HG03520 (cell line): Measurements from ENCODE around the gene RALY.

Source experiments
- ATAC-seq: cut with Tn5 transposase; IDR thresholded peaks from one replicate; pipeline ENCODE4 v1.9.1; 2021; ENCODE audit warnings: mild to moderate bottlenecking, moderate library complexity; ENCODE audit not compliant: unreplicated experiment

The RALY gene

DNA sequence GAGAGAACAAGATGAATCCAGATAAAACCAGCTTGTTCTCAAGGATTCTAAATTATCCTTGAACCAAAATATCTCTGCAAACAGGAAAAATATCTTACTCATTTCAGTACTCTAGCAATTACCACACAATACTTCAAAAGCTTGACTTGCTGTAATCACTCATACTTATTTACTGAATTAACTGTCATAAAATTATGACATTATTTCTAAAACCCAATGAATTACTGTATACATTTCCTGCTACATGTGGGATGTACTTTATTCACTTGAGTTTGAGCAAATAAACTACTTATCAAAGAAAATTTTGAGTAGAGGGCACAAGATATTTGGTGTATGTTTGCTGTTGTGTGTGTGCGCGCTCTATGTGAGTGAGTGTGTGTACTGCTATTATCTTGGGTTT lies 108.6 kb downstream of the RALY start:
- ATAC-seq = no peak

DNA sequence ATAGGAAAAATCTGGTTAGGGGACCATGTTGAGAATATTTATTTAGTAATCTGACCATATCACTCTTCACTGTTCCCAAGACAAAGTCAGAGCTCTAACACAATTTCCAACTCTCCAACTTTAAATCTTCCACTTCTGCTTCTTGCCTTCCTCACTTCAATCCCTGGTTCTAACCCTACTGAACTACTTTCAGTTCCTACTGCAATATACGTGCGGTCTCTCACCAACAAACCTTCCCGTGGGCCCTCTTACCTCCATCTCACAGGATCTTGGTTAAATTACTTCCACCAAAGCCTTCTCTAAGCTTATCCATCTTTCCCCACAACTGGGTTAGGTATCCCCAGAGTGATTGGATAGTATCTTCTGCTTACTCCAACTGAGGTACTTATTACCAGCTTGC lies 110.3 kb downstream of the RALY start:
- no peak for ATAC-seq

DNA sequence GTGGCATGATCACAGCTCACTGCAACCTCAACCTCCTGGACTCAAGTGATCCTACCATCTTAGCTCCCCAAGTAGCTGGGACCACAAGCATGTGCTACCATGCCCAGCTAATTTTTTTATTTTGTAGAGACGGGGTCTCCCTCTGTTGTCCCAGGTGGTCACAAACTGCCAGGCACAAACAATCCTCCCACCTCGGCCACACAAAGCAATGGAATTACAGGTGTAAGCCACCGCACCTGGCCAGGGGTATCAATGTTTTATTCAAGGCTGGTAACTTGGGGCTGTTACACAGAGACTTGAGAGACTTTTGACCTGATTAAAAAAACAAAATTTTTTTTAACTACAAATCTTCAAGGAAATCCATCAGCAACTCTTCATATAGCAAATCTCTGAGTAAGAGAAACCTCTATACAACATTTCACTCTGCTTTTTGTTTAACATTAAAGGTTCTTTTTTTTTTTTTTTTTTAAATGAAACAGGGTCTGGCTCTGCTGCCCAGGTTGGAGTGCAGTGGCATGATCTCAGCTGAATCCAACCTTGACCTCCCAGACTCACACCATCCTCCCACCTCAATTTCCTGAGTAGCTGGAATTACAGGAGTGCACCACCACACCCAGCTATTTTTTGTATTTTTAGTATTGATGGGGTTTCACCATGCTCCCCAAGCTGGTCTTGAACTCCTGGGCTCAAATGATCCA lies 112.4 kb downstream of the RALY start:
- no peak for ATAC-seq

DNA sequence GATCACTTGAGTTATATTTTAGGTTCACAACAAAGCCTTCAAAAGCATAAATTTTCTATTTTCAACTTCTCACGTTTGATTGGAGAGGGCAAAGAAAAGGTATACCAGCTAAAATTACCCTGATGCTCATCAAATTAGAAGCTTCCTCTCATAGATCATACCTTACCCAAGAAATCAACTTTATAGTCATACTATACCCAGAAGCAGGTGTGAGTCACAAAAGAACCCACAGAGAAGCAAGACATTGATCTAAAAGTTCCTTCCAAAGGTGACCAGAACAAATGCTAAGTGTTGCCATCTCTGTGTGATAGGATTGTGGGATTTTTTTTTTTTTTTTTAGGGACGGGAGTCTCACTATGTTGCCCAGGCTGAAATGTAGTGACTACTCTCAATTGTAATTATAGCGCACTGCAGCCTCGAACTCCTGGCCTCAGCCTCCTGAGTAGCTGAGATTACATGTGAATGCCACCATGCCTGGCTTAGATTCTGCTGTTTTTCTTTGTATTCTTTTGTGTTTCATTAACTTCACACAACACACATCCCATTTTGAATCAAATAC lies 115.0 kb downstream of the RALY start:
- no peak for ATAC-seq

DNA sequence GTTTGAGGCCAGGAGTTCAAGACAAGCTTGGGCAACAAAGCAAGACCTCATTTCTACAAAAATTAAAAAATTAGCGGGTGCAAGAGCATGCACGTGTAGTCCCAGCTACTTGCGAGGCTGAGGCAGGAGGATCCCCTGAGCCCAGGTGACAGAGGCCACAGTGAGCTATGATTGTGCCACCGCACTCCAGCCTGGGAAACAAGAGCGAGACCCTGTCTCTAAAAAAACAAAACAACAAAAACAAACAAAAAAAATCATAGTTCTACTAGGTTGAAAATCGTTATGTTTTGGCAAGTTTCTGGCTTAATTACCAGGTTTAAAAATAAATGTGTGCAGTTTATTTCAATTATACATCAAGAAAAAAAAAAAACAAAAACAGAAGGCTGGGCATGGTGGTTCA lies 115.7 kb downstream of the RALY start:
- no peak for ATAC-seq

DNA sequence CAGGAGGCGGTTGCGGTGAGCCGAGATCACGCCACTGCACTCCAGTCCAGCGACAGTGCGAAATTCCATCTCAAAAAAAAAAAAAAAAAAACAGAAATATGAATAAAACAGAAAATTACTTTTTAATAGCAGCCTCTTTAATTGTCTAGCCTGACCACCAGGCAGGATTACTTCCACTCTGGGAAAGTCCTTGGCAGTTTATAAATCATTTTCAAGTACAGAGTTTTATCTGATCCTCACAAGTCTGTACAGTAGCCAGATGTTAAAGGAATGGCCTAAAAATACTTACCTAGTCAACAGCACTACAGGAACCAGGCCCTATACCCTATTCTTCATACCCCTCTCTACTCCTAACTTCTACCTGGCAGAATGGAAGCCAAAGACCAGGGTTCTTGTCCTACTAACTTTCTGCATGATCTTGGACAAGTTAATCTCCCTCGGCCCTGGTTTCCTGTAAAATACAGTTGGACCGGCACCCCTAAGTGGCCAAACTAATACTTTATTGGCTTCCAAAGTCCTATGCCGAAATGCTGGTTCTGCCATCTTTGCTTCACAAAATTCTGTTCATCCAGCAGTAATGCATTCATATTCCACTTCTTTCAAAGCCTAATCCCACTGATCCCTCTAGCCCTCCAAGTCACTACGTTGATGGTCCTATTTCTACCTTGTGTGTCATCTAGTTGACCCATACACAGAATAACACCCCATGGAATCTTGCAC lies 116.5 kb downstream of the RALY start:
- ATAC-seq = no peak

DNA sequence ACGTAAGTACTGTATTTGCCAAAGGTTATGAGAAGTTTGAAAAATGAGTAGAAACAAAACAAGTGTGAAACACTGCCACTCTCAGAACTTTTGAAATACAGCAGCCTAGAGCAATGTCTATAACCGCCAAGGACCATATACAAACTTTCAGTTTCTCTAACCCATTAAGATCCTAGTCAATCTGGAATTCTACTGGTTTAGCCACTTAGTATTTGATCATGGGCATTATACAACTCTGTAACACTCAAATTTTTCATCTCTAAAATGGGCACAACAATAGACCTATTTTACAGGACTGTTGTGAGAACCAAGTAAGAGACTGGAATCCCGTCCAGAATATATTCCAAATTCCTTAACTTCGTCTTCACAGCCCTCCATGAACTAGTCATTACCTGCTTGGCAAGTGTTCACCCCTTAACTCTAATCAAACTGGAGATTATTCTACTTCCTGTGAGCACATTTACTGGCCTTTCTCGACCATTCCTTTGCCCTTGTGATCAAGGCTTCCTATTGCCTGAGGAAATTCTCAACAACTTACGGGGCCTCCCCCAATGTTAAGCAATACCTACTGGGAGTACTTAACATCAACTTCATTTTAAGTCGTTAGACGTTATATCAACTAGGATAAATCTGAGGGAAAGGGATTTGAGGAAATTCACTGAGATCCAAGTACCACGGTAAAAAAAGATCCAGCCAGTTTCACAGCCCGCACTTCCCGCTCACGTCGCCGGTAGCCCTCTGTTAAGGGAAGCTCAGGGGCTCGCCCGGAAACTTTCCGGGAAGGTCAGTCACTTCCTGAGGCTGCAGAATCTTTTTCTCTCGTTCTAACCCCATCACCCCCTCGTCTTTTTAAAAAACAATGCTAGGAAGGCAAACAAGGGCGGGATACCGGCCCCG lies 117.3 kb downstream of the RALY start:
- no peak for ATAC-seq

DNA sequence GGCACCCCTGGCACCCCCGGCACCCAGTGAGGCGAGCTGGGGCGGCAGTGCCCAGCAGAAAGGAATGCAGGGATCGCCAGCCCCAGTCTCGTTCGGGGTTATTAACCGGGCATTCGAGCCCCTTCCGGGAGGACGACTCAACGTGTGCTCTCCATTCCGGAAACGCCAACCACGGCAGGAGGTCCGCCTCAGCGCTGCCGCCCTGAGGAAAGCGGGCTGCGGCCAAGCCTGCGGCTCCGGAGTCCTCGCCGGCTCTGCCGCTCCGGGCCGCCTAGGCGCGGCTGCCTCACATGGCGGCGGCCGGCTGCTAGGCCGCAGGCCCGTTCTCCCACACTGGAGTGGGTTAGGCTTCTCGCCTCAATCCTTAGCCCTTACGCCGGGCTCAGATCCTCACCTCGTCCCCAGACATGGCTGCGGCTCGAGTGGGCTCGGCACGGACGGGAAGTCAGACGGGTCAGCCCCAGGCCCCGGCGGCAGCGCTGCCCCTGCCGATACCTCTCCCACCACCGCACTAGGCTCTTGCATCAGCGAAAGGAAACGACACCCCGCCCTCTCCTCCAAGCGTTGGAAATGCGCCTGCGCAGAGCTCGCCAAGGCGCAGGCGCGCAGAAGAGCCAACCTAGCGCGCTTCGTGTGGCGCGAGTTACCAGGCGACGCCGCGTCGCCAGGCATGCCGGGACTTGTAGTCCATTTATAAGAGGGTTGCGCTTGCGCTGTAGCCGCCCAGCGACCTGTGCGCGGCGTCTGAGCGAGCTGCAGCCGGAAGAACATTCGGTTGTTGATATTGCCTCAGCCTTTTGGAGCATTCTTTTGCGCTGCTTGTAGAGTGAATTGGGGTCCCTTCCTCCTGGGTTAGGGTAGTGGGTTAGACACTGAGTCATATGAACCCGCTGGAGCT lies 118.2 kb downstream of the RALY start, which contains the start of gene EIF2S2:
EIF2S2 (minus strand) TSS at position 542 of the 898 bp plus-strand sequence; CDS start at position 409, 133 bp downstream.
- ATAC-seq = peak; percentile 91

DNA sequence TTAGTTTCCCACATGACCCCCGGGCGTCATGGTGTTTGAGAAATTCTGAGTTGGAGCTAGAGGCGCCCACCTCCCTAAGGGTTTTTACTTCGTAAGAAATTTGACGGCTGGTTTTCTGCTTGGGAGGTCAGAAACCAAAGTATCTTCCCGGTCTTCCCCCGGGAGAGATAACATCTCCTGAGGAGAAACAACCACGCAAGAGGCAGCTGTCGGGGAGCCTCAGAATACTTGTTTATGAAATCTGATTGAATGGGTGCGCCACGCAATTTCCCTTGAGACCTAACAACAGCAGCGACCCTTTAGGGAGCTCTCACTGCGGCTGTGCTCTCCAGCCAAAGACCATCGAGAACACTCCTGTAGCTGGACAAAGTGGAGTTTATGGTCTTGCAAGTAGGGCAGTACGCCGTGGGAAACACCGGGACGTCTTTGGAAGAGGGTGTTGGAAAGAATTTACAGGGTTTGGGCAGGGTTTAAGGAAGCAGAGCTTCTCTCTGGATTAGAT lies 118.9 kb downstream of the RALY start:
- peak; percentile 8 for ATAC-seq

DNA sequence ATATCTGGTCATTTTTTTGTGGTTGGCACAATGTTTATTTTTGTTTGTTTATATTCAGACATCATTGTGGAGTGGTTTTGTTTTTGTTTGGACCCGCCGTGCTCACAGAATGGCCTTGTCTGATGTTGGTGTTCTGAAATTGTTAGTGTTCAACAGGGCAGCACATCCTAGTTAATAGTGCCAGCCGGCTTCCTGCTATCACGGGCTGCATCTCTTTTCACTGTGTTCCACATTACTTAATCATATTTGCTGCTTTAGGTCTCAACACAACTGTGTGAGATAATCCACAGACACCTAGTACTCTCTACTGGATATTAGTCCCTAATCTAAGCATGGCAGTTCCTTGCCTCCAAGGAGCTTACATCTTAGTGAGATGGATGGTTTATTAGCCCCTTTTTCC lies 121.1 kb downstream of the RALY start:
- no peak for ATAC-seq

DNA sequence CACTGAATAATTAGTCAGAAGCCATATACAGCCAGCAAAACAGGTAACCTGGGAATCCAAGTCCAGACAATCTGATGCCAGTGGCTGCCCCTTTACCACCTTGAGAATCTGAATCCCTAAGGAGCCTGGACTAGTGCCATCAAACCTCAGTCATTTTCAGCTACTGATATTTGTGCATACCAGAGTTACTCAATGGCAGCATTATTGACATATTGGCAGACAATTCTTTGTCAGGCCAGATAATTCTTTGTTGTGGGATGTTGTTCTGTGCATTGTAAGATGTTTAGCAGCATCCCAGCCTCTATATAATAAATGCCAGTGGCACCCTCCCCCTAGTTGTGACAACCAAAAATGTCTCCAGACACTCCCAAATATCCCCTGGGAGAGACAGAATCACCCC lies 121.5 kb downstream of the RALY start:
- no peak for ATAC-seq

DNA sequence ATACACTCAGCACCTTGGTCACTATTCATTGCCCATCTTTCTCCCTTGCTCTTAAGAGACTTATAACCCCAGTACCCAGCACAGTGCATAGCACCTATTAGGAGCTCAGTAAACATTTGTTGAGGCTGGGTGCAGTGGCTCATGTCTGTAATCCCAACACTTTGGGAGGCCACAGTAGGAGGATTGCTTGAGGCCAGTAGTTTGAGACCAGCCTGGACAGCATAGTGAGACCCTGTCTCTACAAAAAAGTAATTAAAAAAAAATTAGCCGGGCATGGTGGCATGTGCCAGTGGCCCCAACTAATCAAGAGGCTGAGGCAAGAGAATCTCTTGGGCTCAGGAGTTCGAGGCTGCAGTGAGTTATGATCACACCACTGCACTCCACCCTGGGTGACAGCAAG lies 126.5 kb downstream of the RALY start:
- no peak for ATAC-seq

DNA sequence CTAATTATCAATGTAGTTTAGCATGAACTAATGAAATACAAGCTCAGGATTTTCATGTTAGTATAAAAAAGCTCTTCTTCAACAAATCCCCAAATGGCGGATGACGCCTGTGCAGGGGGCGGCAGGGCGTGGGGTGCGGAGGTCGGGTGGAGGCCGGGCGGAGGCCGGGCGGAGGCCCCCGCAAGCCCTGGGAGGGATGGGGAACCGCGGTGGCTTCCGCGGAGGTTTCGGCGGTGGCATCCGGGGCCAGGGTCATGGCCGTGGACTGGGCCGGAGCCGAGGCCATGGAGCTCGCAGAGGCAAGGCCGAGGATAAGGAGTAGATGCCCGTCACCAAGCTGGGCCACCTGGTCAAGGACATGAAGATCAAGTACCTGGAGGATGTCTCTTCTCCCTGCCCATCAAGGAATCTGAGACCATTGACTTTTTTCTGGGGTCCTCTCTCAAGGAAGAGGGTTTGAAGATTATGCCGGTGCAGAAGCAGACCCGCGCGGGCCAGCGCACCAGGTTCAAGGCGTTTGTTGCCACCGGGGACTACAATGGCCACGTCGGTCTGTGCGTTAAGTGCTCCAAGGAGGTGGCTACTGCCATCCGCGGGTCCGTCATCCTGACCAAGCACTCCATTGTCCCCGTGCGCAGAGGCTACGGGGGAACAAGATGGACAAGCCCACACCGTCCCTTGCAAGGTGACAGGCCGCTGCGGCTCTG lies 128.7 kb downstream of the RALY start:
- ATAC-seq = no peak

DNA sequence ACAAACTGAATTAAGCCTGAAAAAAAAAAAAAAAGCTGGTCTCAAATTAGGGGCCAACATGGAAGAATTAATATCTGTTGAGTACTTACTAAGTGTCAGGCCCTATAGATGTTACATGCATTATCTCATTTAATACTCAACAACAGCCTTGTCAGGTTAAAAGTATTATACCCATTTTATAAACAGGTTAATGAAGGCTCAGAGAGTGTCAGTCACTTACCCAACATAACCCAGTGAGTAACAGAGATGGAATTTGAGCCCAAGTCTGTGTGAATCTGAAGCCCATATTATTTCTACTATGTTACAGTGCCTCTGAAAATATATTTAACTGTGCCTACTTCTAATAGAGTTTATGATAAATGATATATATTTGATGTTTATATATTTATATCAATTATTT lies 129.6 kb downstream of the RALY start:
- no peak for ATAC-seq

DNA sequence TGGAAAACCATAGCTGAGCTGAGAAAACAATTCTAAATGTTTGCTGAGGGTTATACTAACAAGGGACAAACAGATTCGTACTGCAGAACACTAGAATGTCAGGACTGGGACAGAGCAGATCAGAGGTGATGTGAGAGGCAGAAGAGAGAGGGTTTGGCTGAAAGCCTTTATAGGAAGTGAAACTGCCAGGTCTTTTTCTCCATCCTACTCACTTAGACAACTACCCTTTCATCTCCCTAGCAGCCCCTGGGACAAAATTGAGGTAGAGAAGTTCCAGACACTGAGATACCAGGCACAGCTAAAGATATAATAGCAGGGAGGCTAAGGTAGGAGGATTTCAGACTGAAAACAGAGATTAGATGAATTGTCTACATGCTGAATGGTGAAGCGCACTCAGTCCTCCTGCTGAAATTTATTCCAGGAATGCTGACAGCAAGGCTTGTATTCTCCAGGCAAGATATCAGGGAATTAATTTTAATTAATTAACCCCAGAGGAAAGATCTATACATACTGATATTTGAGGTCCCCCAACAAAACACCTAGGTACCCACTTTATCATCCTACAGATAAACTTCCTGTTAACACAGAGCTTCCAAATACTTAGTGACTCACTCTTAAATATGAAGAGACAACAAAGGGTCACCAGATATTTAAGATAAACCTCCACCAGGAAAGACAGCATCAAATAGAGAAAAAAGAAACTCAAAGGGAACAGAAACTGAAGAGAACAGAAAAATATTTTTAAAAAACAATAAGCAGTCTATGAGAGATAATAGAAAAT lies 130.9 kb downstream of the RALY start:
- no peak for ATAC-seq

DNA sequence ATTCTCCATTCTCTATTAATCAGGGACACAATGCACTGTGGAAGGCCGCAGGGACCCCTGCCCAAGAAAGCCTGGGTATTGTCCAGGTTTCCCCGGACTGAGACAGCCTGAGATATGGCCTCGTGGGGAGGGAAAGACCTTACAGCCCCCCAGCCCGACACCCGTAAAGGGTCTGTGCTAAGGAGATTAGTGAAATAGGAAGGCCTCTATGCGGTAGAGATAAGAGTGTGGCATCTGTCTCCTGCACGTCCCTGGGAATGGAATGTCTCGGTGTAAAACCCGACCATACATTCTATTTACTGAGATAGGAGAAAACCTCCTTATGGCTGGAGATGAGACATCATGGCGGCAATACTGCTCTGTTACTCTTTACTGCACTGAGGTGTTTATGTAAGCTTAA lies 134.1 kb downstream of the RALY start:
- ATAC-seq = no peak

DNA sequence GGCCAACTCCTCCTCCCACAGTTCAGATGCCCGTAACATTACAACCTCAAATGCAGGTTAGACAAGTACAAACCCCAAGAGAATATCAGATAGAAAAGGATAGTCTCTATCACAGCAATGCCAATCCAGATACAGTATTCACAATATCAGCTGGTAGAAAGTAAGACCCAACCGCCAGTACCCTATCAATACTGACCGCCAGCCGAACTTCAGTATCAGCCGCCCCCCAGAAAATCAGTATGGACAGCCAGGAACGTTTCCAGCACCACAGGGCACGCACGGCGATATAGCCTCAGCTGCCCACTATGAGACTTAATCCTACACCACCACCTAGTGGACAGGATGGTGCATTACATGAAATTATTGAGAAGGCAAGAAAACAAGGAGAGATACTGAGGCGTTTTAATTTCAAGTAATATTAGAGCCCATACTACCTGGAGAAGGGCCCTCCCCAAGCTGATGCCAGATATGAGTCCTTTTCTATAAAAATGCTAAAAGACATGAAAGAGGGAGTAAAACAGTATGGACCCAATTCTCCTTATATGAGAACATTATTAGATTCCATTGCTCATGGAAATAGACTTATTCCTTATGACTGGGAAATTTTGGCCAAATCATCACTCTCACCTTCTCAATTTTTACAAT lies 135.9 kb downstream of the RALY start:
- no peak for ATAC-seq

DNA sequence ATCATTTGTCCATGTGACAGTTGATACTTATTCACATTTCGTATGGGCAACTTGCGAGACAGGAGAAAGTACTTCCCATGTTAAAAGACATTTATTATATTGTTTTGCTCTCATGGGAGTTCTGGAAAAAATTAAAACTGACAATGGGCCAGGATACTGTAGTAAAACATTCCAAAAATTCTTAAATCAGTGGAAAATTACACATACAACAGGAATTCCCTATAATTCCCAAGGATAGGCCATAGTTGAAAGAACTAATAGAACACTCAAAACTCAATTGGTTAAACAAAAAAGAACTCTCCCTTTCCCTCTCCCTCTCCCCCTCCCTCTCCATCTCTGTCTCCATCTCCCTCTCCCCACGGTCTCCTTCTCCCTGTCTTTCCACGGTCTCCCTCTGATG lies 137.8 kb downstream of the RALY start:
- ATAC-seq = no peak
